ENCODE measurements around the gene AP5B1.

GRCh38 chr11:65793625-65794400, 13.0 kb upstream of the AP5B1 start:
- no peak for TF ChIP-seq CTCF (conservative IDR thresholded peaks at IDR 0.05; ENCODE audit: low read depth in 2 of 2)
- TF ChIP-seq STAT1 (IDR thresholded peaks at IDR 0.05; ENCODE audit: unreplicated experiment), result no peak
- TF ChIP-seq POLR2AphosphoS5 (IDR thresholded peaks at IDR 0.05; ENCODE audit: low read depth), result no peak
- TF ChIP-seq CREB1 (CRISPR knock-in tag; IDR thresholded peaks at IDR 0.05; ENCODE audit: low read depth), result no peak
- no peak for TF ChIP-seq REST (IDR thresholded peaks at IDR 0.05; ENCODE audit: unreplicated experiment)
- TF ChIP-seq EZH2phosphoT487 (IDR thresholded peaks at IDR 0.05; ENCODE audit: unreplicated experiment), result no peak
- no peak for TF ChIP-seq EZH2 (IDR thresholded peaks at IDR 0.05; ENCODE audit: low read depth, unreplicated experiment)
- no peak for TF ChIP-seq JUNB (IDR thresholded peaks at IDR 0.05; ENCODE audit: unreplicated experiment)
- TF ChIP-seq ZNF114 (CRISPR knock-in tag; IDR thresholded peaks at IDR 0.05), result no peak
- no peak for TF ChIP-seq ETS1 (IDR thresholded peaks at IDR 0.05)

Data from GM23338 (cell line).